Suprapubic skin (tissue), 4 donors: ENCODE results near the gene GLUL. TPM values are rescaled to one million over a fixed set of nuclear protein-coding genes. Genes with fewer than 3 reads are reported as not detected.

Source experiments
- DNase-seq, 2 donors: peaks; one replicate each; pipeline ENCODE4 v3.0.0-alpha.2; 2019; ENCODE audit warnings: low spot score in 2 of 2
- H3K27ac ChIP-seq: fragments of 200-600 bp; sonication (generic); one replicate; pipeline ENCODE4 v1.5.1; 2019
- H3K27me3 ChIP-seq: fragments of 200-600 bp; sonication (generic); one replicate; pipeline ENCODE4 v1.5.1; 2019
- H3K36me3 ChIP-seq: fragments of 200-600 bp; sonication (generic); one replicate; pipeline ENCODE4 v1.5.1; 2019
- H3K4me1 ChIP-seq: fragments of 200-600 bp; sonication (generic); one replicate; pipeline ENCODE4 v1.5.1; 2019
- H3K4me3 ChIP-seq: fragments of 200-600 bp; sonication (generic); one replicate; pipeline ENCODE4 v1.5.1; 2019; ENCODE audit warnings: mild to moderate bottlenecking
- H3K9me3 ChIP-seq: fragments of 200-600 bp; sonication (generic); one replicate; pipeline ENCODE4 v1.5.1; 2019
- CTCF ChIP-seq, 2 donors: fragments of 200-600 bp in 1 of 2; fragments of 450-650 bp in 1 of 2; sonication (generic) in 1 of 2; IDR thresholded peaks; one replicate each; pipeline ENCODE4 v1.5.1; 2016 to 2019; ENCODE audit warnings: antibody characterized with exemption in 2 of 2, mild to moderate bottlenecking in 1 of 2, moderate library complexity in 1 of 2
- EP300 ChIP-seq: sonication (generic); formaldehyde crosslinking; IDR thresholded peaks from one replicate; pipeline ENCODE4 v1.6.1; 2017; ENCODE audit warnings: antibody characterized with exemption
- POLR2A ChIP-seq, 2 donors: fragments of 450-650 bp; IDR thresholded peaks; one replicate each; pipeline ENCODE4 v1.6.1; 2017; ENCODE audit warnings: antibody characterized with exemption in 2 of 2, mild to moderate bottlenecking in 2 of 2, moderate library complexity in 2 of 2
- POLR2AphosphoS5 ChIP-seq, 3 donors: sonication (generic); formaldehyde crosslinking; IDR thresholded peaks; one replicate each; pipeline ENCODE4 v1.6.1; 2017; ENCODE audit warnings: antibody characterized with exemption in 3 of 3
- WGBS: methylation state at CpG from one replicate; pipeline ENCODE4 v1.1.5; 2018; 5-methylcytosine and 5-hydroxymethylcytosine counted together
- total RNA-seq, 4 donors: library from RNA; depleted of rRNA; stranded (reverse); fragments of >200 nt; gene quantifications; one replicate each; pipeline ENCODE4 v1.1.0, GENCODE V29; 2016

GLUL gene
- 1,000 to 10,000 TPM; 1,347 to 1,926 (median 1,666) TPM for total RNA-seq

- Histone ChIP-seq H3K36me3 (peaks cover 25% of the 10 kb centered on the region), H3K27ac (peak within 1 kb of the TSS; percentile 99), H3K4me3 (peak within 1 kb of the TSS; percentile 83), H3K9me3 (no peaks in the 10 kb centered on the region), H3K4me1 (peaks cover 50% of the 10 kb centered on the region), H3K27me3 (no peaks in the 10 kb centered on the region)
- peak; percentile 27 to 88 (median 67) for TF ChIP-seq POLR2AphosphoS5 (IDR thresholded peaks at IDR 0.05)
- no peak for TF ChIP-seq EP300
- no peak for TF ChIP-seq CTCF (IDR thresholded peaks at IDR 0.05)
- TF ChIP-seq POLR2A (IDR thresholded peaks at IDR 0.05) = peak; percentile 93 to 99
- WGBS = 0% methylated on average over 54 of the region's 70 CpGs
- DNase-seq = peak; percentile 95
These were observed at the start of gene GLUL for GRCh38 chr1:182391362-182392049. GLUL (minus strand) TSS chr1:182391790; CDS start chr1:182388737, 3,053 bp downstream.

GRCh38 chr1:182438326-182438725, 46.7 kb upstream of the GLUL start:
- TF ChIP-seq POLR2A (IDR thresholded peaks at IDR 0.05) = no peak
- TF ChIP-seq POLR2AphosphoS5 (IDR thresholded peaks at IDR 0.05) = no peak
- no peak for TF ChIP-seq CTCF (IDR thresholded peaks at IDR 0.05)
- no peak for TF ChIP-seq EP300
- no peak overlapping the region for H3K4me3 ChIP-seq
- H3K4me1 ChIP-seq = no peaks in the 10 kb centered on the region
- no peak overlapping the region for H3K27ac ChIP-seq
- no peaks in the 10 kb centered on the region for H3K9me3 ChIP-seq
- no peak for DNase-seq
- peaks cover 2% of the 10 kb centered on the region for H3K27me3 ChIP-seq
- no peaks in the 10 kb centered on the region for H3K36me3 ChIP-seq
- 100% methylated on average over 1 of the region's 1 CpG for WGBS

- no peak for TF ChIP-seq CTCF (IDR thresholded peaks at IDR 0.05)
- no peak for TF ChIP-seq POLR2AphosphoS5 (IDR thresholded peaks at IDR 0.05)
- no peak for TF ChIP-seq EP300
- TF ChIP-seq POLR2A (IDR thresholded peaks at IDR 0.05) = no peak
- no peak overlapping the region for H3K4me3 ChIP-seq
- WGBS = 96% methylated on average over 1 of the region's 1 CpG
- H3K9me3 ChIP-seq = no peaks in the 10 kb centered on the region
- no peaks in the 10 kb centered on the region for H3K4me1 ChIP-seq
- no peaks in the 10 kb centered on the region for H3K36me3 ChIP-seq
- no peak for DNase-seq
- H3K27me3 ChIP-seq = peaks cover 2% of the 10 kb centered on the region
- no peak overlapping the region for H3K27ac ChIP-seq
These were observed 42.0 kb upstream of the GLUL start for GRCh38 chr1:182433580-182433979.

- no peak for TF ChIP-seq POLR2A (IDR thresholded peaks at IDR 0.05)
- TF ChIP-seq POLR2AphosphoS5 (IDR thresholded peaks at IDR 0.05) = no peak
- no peak for TF ChIP-seq EP300
- no peak for TF ChIP-seq CTCF (IDR thresholded peaks at IDR 0.05)
- H3K4me3 ChIP-seq = no peak overlapping the region
- H3K27me3 ChIP-seq = no peaks in the 10 kb centered on the region
- no peaks in the 10 kb centered on the region for H3K9me3 ChIP-seq
- no peak for DNase-seq
- H3K4me1 ChIP-seq = no peaks in the 10 kb centered on the region
- WGBS = 80% methylated on average over 7 of the region's 7 CpGs
- no peaks in the 10 kb centered on the region for H3K36me3 ChIP-seq
- H3K27ac ChIP-seq = no peak overlapping the region
These were observed 39.7 kb upstream of the GLUL start for GRCh38 chr1:182431278-182431677.

GRCh38 chr1:182430263-182431068, 38.9 kb upstream of the GLUL start:
- no peaks in the 10 kb centered on the region for H3K27me3 ChIP-seq
- H3K9me3 ChIP-seq = no peaks in the 10 kb centered on the region
- no peaks in the 10 kb centered on the region for H3K4me1 ChIP-seq
- WGBS = 70% methylated on average over 11 of the region's 11 CpGs
- TF ChIP-seq CTCF (IDR thresholded peaks at IDR 0.05) = no peak
- no peak for TF ChIP-seq POLR2A (IDR thresholded peaks at IDR 0.05)
- TF ChIP-seq POLR2AphosphoS5 (IDR thresholded peaks at IDR 0.05) = no peak
- no peak for TF ChIP-seq EP300
- no peaks in the 10 kb centered on the region for H3K36me3 ChIP-seq
- DNase-seq = no peak
- H3K4me3 ChIP-seq = no peak overlapping the region
- H3K27ac ChIP-seq = no peak overlapping the region
